Neural progenitor cell (in vitro differentiated cells): Measurements from ENCODE around the gene EMILIN2.

Experiments
- EZH2phosphoT487 ChIP-seq: fragments of 200-600 bp; sonication (generic); IDR thresholded peaks from 2 replicates; pipeline ENCODE4 v1.6.1; 2017; ENCODE audit warnings: antibody characterized with exemption
- TF ChIP-seq, protein P1 (sequence below): fragments of 200-600 bp; sonication (generic); IDR thresholded peaks from 2 replicates; pipeline ENCODE4 v1.5.1; 2017; ENCODE audit warnings: antibody characterized with exemption, mild to moderate bottlenecking

- TF ChIP-seq, protein P1, sequence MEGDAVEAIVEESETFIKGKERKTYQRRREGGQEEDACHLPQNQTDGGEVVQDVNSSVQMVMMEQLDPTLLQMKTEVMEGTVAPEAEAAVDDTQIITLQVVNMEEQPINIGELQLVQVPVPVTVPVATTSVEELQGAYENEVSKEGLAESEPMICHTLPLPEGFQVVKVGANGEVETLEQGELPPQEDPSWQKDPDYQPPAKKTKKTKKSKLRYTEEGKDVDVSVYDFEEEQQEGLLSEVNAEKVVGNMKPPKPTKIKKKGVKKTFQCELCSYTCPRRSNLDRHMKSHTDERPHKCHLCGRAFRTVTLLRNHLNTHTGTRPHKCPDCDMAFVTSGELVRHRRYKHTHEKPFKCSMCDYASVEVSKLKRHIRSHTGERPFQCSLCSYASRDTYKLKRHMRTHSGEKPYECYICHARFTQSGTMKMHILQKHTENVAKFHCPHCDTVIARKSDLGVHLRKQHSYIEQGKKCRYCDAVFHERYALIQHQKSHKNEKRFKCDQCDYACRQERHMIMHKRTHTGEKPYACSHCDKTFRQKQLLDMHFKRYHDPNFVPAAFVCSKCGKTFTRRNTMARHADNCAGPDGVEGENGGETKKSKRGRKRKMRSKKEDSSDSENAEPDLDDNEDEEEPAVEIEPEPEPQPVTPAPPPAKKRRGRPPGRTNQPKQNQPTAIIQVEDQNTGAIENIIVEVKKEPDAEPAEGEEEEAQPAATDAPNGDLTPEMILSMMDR = no peak
- TF ChIP-seq EZH2phosphoT487 = no peak
These were observed 109.2 kb downstream of the EMILIN2 start for GRCh38 chr18:2956056-2956455.
